SK-N-SH treated with all-trans-retinoic acid at 6 μM for 48 hours (cell line): ENCODE results near the gene CSF1R.

Experiments
- ATAC-seq: fragments of 200-7000 bp; cut with Tn5 transposase; 3 replicates; pipeline ENCODE4 v1.9.1; 2020; ENCODE audit warnings: mild to moderate bottlenecking, moderate library complexity
- ARNTL ChIP-seq: fragments of 450-650 bp; formaldehyde crosslinking; IDR thresholded peaks from 2 replicates; pipeline ENCODE4 v1.5.0; 2020; ENCODE audit warnings: low read depth, mild to moderate bottlenecking, moderate library complexity, borderline replicate concordance
- BACH2 ChIP-seq: fragments of 250-450 bp; sonication (Bioruptor Pico); IDR thresholded peaks from 2 replicates; pipeline ENCODE4 v1.9.0; 2021; ENCODE audit warnings: mild to moderate bottlenecking, borderline replicate concordance
- CSDC2 ChIP-seq: fragments of 250-450 bp; sonication (Bioruptor Pico); IDR thresholded peaks from 2 replicates; pipeline ENCODE4 v1.5.0; 2020; ENCODE audit warnings: mild to moderate bottlenecking, moderate library complexity
- ESRRG ChIP-seq: fragments of 250-450 bp; sonication (Bioruptor Pico); IDR thresholded peaks from 2 replicates; pipeline ENCODE4 v1.6.1; 2021; ENCODE audit warnings: mild to moderate bottlenecking
- GLIS3 ChIP-seq: fragments of 250-450 bp; sonication (Bioruptor Pico); IDR thresholded peaks from 2 replicates; pipeline ENCODE4 v1.5.0; 2020; ENCODE audit warnings: mild to moderate bottlenecking, moderate library complexity
- ISL1 ChIP-seq: fragments of 250-450 bp; sonication (Bioruptor Pico); IDR thresholded peaks from 2 replicates; pipeline ENCODE4 v2.1.2; 2022; ENCODE audit warnings: mild to moderate bottlenecking, moderate library complexity
- OSR1 ChIP-seq: fragments of 250-450 bp; sonication (Bioruptor Pico); IDR thresholded peaks from 2 replicates; pipeline ENCODE4 v1.8.0; 2022; ENCODE audit warnings: moderate library complexity, mild to moderate bottlenecking, inconsistent platforms
- PPARA ChIP-seq: fragments of 250-450 bp; sonication (Bioruptor Pico); IDR thresholded peaks from 2 replicates; pipeline ENCODE4 v1.5.0; 2020; ENCODE audit warnings: mild to moderate bottlenecking, borderline replicate concordance
- RARB ChIP-seq: fragments of 250-450 bp; sonication (Bioruptor Pico); IDR thresholded peaks from 2 replicates; pipeline ENCODE4 v1.8.0; 2021; ENCODE audit warnings: mild to moderate bottlenecking, moderate library complexity
- TCF4 ChIP-seq: fragments of 250-450 bp; sonication (Bioruptor Pico); IDR thresholded peaks from 2 replicates; pipeline ENCODE4 v1.8.0; 2021; ENCODE audit warnings: mild to moderate bottlenecking, moderate library complexity, borderline replicate concordance
- TOX ChIP-seq: fragments of 250-450 bp; sonication (Bioruptor Pico); IDR thresholded peaks from 2 replicates; pipeline ENCODE4 v1.8.0; 2021; ENCODE audit warnings: mild to moderate bottlenecking, moderate library complexity, borderline replicate concordance
- ZC3H10 ChIP-seq: fragments of 250-450 bp; sonication (Bioruptor Pico); IDR thresholded peaks from 2 replicates; pipeline ENCODE4 v1.5.1; 2021; ENCODE audit warnings: mild to moderate bottlenecking, moderate library complexity
- ZFP3 ChIP-seq: fragments of 250-450 bp; sonication (Bioruptor Pico); IDR thresholded peaks from 2 replicates; pipeline ENCODE4 v1.5.0; 2020; ENCODE audit warnings: mild to moderate bottlenecking, moderate library complexity
- ZFP30 ChIP-seq: fragments of 450-650 bp; formaldehyde crosslinking; IDR thresholded peaks from 2 replicates; pipeline ENCODE4 v1.5.0; 2022; ENCODE audit warnings: mild to moderate bottlenecking, moderate library complexity
- ZNF565 ChIP-seq: fragments of 450-650 bp; formaldehyde crosslinking; conservative IDR thresholded peaks from 2 replicates; pipeline ENCODE4 v1.5.0; 2020; ENCODE audit warnings: low read depth, mild to moderate bottlenecking, moderate library complexity
- ZNF70 ChIP-seq: fragments of 450-650 bp; formaldehyde crosslinking; IDR thresholded peaks from 2 replicates; pipeline ENCODE4 v1.5.0; 2020; ENCODE audit warnings: mild to moderate bottlenecking, moderate library complexity
- ZNF8 ChIP-seq: fragments of 450-650 bp; formaldehyde crosslinking; IDR thresholded peaks from 2 replicates; pipeline ENCODE4 v1.5.0; 2020; ENCODE audit warnings: mild to moderate bottlenecking, moderate library complexity
- TF ChIP-seq, protein P1 (sequence below): fragments of 250-450 bp; sonication (Bioruptor Pico); IDR thresholded peaks from 2 replicates; pipeline ENCODE4 v1.5.0; 2020; ENCODE audit warnings: mild to moderate bottlenecking, moderate library complexity
- TF ChIP-seq, protein P2 (sequence below): fragments of 250-450 bp; sonication (Bioruptor Pico); IDR thresholded peaks from 2 replicates; pipeline ENCODE4 v1.8.0; 2020; ENCODE audit warnings: mild to moderate bottlenecking, moderate library complexity, borderline replicate concordance
- TF ChIP-seq, protein P3 (sequence below): fragments of 250-450 bp; sonication (Bioruptor Pico); IDR thresholded peaks from 2 replicates; pipeline ENCODE4 v1.5.1; 2020; ENCODE audit warnings: low read depth, mild to moderate bottlenecking, moderate library complexity
- TF ChIP-seq, protein P4 (sequence below): fragments of 250-450 bp; sonication (Bioruptor Pico); IDR thresholded peaks from 2 replicates; pipeline ENCODE4 v1.5.1; 2021; ENCODE audit warnings: mild to moderate bottlenecking, moderate library complexity
- TF ChIP-seq, protein P5 (sequence below): fragments of 250-450 bp; sonication (Bioruptor Pico); IDR thresholded peaks from 2 replicates; pipeline ENCODE4 v1.8.0; 2021; ENCODE audit warnings: low read depth, mild to moderate bottlenecking, moderate library complexity, borderline replicate concordance

Gene CSF1R

DNA sequence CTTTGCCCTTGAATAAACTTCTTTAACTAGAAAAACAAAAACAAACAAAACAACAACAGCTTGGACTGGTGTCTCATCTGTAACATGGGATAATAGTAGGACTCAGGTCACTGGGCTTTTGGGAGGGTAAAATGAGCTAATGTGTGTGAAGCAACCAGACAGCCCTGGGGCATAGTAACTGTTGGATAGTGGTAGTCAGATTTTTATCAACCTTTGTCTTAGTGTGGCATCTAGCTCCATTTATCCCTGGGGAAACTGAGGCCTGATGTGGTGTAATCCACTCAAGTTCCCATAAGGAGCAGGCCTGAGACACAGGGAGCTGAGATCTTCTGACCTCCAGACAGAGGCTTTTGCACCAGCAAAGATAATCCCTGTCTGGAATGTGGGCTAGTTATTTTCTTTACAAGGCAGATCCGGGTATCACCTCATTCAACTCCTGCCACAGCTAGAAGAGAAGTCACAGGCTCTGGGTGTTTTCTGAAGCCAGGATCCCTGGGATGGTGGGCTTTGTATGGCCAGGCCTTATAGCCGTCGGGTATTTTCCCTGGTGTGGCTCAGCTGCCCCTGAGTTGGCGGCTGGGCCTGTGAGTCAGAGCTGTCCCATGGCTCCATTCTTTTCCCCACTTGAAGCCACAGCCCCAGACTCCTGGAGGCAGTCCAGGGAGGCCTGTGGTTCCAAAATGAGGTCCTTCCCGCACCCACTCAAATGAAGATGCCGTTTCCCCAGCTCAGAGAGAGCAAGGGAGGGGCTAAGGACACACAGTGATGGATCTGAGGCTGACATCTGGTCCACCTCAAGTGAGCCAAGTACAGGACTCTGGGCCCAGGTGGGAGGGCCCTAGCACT lies 26.1 kb upstream of the CSF1R start:
- TF ChIP-seq, protein P1, sequence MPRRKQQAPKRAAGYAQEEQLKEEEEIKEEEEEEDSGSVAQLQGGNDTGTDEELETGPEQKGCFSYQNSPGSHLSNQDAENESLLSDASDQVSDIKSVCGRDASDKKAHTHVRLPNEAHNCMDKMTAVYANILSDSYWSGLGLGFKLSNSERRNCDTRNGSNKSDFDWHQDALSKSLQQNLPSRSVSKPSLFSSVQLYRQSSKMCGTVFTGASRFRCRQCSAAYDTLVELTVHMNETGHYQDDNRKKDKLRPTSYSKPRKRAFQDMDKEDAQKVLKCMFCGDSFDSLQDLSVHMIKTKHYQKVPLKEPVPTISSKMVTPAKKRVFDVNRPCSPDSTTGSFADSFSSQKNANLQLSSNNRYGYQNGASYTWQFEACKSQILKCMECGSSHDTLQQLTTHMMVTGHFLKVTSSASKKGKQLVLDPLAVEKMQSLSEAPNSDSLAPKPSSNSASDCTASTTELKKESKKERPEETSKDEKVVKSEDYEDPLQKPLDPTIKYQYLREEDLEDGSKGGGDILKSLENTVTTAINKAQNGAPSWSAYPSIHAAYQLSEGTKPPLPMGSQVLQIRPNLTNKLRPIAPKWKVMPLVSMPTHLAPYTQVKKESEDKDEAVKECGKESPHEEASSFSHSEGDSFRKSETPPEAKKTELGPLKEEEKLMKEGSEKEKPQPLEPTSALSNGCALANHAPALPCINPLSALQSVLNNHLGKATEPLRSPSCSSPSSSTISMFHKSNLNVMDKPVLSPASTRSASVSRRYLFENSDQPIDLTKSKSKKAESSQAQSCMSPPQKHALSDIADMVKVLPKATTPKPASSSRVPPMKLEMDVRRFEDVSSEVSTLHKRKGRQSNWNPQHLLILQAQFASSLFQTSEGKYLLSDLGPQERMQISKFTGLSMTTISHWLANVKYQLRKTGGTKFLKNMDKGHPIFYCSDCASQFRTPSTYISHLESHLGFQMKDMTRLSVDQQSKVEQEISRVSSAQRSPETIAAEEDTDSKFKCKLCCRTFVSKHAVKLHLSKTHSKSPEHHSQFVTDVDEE, result no peak
- TF ChIP-seq TOX, result no peak
- TF ChIP-seq PPARA (CRISPR knock-in tag), result no peak
- TF ChIP-seq ZNF70 (CRISPR knock-in tag), result no peak
- TF ChIP-seq ZNF8 (CRISPR knock-in tag), result no peak
- TF ChIP-seq, protein P2, sequence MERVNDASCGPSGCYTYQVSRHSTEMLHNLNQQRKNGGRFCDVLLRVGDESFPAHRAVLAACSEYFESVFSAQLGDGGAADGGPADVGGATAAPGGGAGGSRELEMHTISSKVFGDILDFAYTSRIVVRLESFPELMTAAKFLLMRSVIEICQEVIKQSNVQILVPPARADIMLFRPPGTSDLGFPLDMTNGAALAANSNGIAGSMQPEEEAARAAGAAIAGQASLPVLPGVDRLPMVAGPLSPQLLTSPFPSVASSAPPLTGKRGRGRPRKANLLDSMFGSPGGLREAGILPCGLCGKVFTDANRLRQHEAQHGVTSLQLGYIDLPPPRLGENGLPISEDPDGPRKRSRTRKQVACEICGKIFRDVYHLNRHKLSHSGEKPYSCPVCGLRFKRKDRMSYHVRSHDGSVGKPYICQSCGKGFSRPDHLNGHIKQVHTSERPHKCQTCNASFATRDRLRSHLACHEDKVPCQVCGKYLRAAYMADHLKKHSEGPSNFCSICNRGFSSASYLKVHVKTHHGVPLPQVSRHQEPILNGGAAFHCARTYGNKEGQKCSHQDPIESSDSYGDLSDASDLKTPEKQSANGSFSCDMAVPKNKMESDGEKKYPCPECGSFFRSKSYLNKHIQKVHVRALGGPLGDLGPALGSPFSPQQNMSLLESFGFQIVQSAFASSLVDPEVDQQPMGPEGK (CRISPR knock-in tag), result no peak
- TF ChIP-seq OSR1 (CRISPR knock-in tag), result no peak
- no peak for TF ChIP-seq ESRRG
- TF ChIP-seq, protein P3, sequence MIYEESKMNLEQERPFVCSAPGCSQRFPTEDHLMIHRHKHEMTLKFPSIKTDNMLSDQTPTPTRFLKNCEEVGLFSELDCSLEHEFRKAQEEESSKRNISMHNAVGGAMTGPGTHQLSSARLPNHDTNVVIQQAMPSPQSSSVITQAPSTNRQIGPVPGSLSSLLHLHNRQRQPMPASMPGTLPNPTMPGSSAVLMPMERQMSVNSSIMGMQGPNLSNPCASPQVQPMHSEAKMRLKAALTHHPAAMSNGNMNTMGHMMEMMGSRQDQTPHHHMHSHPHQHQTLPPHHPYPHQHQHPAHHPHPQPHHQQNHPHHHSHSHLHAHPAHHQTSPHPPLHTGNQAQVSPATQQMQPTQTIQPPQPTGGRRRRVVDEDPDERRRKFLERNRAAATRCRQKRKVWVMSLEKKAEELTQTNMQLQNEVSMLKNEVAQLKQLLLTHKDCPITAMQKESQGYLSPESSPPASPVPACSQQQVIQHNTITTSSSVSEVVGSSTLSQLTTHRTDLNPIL (CRISPR knock-in tag), result no peak
- no peak for TF ChIP-seq ZC3H10 (CRISPR knock-in tag)
- TF ChIP-seq, protein P4, sequence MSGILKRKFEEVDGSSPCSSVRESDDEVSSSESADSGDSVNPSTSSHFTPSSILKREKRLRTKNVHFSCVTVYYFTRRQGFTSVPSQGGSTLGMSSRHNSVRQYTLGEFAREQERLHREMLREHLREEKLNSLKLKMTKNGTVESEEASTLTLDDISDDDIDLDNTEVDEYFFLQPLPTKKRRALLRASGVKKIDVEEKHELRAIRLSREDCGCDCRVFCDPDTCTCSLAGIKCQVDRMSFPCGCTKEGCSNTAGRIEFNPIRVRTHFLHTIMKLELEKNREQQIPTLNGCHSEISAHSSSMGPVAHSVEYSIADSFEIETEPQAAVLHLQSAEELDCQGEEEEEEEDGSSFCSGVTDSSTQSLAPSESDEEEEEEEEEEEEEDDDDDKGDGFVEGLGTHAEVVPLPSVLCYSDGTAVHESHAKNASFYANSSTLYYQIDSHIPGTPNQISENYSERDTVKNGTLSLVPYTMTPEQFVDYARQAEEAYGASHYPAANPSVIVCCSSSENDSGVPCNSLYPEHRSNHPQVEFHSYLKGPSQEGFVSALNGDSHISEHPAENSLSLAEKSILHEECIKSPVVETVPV (CRISPR knock-in tag), result no peak
- TF ChIP-seq BACH2 (CRISPR knock-in tag), result no peak
- TF ChIP-seq GLIS3 (CRISPR knock-in tag), result no peak
- no peak for TF ChIP-seq CSDC2 (CRISPR knock-in tag)
- no peak for TF ChIP-seq RARB (CRISPR knock-in tag)
- no peak for TF ChIP-seq ZFP3 (CRISPR knock-in tag)
- no peak for TF ChIP-seq ARNTL
- TF ChIP-seq TCF4, result no peak
- peak; percentile 71 for ATAC-seq

DNA sequence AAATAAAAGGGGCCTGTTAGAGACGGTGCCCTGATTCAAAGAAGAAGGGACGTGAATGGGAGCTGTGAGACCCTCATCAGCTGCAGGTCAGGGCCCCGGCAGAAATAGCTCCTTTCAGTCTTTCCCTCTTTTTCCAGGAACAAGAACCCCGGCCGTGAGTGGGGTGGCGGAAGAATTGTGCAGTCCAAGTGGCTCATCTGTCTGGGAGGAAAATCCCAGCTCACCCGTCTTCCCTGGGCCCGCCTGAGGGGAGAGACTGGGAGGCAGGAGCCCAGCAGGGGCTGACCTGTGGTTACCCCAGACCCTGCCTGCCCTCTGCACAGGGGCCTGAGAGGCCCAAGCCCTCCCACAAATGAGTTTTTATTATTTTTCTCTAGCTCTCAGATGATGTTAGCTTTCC lies 24.8 kb upstream of the CSF1R start:
- no peak for ATAC-seq
- TF ChIP-seq, protein P2 (CRISPR knock-in tag), result no peak
- TF ChIP-seq, protein P5, sequence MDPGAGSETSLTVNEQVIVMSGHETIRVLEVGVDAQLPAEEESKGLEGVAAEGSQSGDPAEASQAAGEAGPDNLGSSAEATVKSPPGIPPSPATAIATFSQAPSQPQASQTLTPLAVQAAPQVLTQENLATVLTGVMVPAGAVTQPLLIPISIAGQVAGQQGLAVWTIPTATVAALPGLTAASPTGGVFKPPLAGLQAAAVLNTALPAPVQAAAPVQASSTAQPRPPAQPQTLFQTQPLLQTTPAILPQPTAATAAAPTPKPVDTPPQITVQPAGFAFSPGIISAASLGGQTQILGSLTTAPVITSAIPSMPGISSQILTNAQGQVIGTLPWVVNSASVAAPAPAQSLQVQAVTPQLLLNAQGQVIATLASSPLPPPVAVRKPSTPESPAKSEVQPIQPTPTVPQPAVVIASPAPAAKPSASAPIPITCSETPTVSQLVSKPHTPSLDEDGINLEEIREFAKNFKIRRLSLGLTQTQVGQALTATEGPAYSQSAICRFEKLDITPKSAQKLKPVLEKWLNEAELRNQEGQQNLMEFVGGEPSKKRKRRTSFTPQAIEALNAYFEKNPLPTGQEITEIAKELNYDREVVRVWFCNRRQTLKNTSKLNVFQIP (CRISPR knock-in tag), result no peak
- TF ChIP-seq ZNF565 (CRISPR knock-in tag), result no peak
- TF ChIP-seq ZFP30 (CRISPR knock-in tag), result no peak
- TF ChIP-seq, protein P3 (CRISPR knock-in tag), result no peak
- no peak for TF ChIP-seq RARB (CRISPR knock-in tag)
- TF ChIP-seq ISL1 (CRISPR knock-in tag), result no peak
- TF ChIP-seq ESRRG, result no peak
- no peak for TF ChIP-seq TOX
- TF ChIP-seq ZNF8 (CRISPR knock-in tag), result no peak
- TF ChIP-seq, all 23 proteins: peak for 0
